ENCODE measurements around the gene STK17B.

STK17B gene

GRCh38 chr2:196117214-196117705, 54.1 kb downstream of the STK17B start:
- DNase-seq (ENCODE audit: low spot score), result no peak
- TF ChIP-seq CTCF (IDR thresholded peaks at IDR 0.05; ENCODE audit: extremely low read depth, insufficient read depth, missing control alignments), result no peak
- in situ Hi-C loops (cut with MboI; ENCODE audit: low pct_unique_long_range_greater_than_20kb, low sequenced_read_pairs, unreplicated experiment), result no loop called here

DNA sequence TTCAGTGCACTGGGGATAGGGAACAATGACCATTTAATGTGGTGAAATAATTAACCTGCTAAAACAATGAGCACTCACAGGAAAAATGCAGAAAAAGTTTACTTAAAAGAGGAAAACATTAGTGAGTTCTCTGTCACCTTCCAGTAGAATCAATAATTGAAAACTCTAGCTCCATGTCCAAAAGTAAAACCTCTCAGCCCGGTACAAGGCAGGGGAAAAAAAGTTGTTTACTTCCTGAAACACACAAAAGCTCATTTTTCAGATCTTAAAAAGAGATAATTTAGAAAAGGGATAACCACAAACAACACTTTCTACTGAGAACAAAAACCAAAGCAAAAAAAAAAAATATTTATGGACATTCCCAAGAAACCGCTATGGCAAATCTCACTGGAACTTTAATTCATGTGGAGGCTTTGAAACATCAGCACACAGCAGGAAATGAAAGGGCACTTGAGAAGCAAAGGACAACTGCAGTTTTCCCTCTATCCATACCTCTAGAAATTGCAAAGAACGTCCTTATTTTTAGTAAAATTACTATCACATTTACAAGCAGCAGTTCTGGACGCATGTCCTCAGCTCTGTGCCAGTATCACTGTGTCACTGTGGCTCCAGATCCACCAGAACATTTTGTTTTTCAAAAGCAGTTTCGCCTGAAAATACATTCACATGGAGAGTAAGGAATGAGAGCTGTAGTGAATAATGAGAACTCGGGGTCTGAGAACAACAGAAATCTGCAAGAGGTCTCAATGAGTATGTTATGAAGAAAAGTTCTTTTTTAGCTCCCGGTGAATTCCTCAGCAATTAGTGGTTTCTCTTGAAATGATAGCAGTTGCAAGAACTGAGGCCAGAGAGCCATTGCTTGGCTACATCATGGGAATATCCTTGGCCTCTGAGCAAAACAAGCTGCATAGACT, 58.1 kb downstream of the STK17B start:
- no peak for TF ChIP-seq CTCF (IDR thresholded peaks at IDR 0.05; ENCODE audit: extremely low read depth, insufficient read depth, missing control alignments)
- no peak for DNase-seq (ENCODE audit: low spot score)
- in situ Hi-C loops (cut with MboI; ENCODE audit: low pct_unique_long_range_greater_than_20kb, low sequenced_read_pairs, unreplicated experiment), result no loop called here

GRCh38 chr2:196112418-196113034, 58.9 kb downstream of the STK17B start:
- DNase-seq (ENCODE audit: low spot score), result no peak
- in situ Hi-C loops (cut with MboI; ENCODE audit: low pct_unique_long_range_greater_than_20kb, low sequenced_read_pairs, unreplicated experiment), result no loop called here
- no peak for TF ChIP-seq CTCF (IDR thresholded peaks at IDR 0.05; ENCODE audit: extremely low read depth, insufficient read depth, missing control alignments)

GRCh38 chr2:196108604-196109003, 62.8 kb downstream of the STK17B start:
- no peak for DNase-seq (ENCODE audit: low spot score)
- in situ Hi-C loops (cut with MboI; ENCODE audit: low pct_unique_long_range_greater_than_20kb, low sequenced_read_pairs, unreplicated experiment), result no loop called here
- TF ChIP-seq CTCF (IDR thresholded peaks at IDR 0.05; ENCODE audit: extremely low read depth, insufficient read depth, missing control alignments), result no peak

DNA sequence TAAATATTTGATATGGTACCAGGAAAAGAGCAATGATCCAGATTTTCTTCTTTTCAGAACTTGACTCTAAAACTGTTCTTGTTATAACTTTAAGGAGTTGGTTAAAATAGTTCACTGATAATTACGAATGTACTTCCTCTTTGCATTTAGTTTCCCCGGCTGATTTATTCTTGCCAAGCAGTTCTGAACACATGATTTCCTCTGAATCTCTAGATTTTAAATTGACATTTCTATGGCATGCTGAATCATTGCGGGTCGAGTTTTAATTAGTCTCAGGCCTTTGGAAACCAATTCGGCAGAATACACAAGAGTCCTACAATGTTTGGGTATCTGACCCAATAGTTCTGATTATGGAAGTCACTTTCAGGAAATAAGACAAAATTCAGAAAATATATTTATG, 65.4 kb downstream of the STK17B start:
- in situ Hi-C loops (cut with MboI; ENCODE audit: low pct_unique_long_range_greater_than_20kb, low sequenced_read_pairs, unreplicated experiment), result no loop called here
- no peak for TF ChIP-seq CTCF (IDR thresholded peaks at IDR 0.05; ENCODE audit: extremely low read depth, insufficient read depth, missing control alignments)
- no peak for DNase-seq (ENCODE audit: low spot score)

GRCh38 chr2:196104066-196104465, 67.3 kb downstream of the STK17B start:
- in situ Hi-C loops (cut with MboI; ENCODE audit: low pct_unique_long_range_greater_than_20kb, low sequenced_read_pairs, unreplicated experiment), result no loop called here
- DNase-seq (ENCODE audit: low spot score), result no peak
- TF ChIP-seq CTCF (IDR thresholded peaks at IDR 0.05; ENCODE audit: extremely low read depth, insufficient read depth, missing control alignments), result no peak
